Neural cell (in vitro differentiated cells): ENCODE results near the gene OLFML2B.

Experiments used
- CTCF ChIP-seq: fragments of 450-650 bp; IDR thresholded peaks from 2 replicates; pipeline ENCODE4 v1.5.1; 2014; ENCODE audit warnings: antibody characterized with exemption, mild to moderate bottlenecking, moderate library complexity; ENCODE audit not compliant: poor library complexity, severe bottlenecking
- EZH2 ChIP-seq: fragments of 200-600, 300-800 bp; shearing (Covaris generic), sonication (generic); IDR thresholded peaks from 2 replicates; pipeline ENCODE4 v1.6.1; 2014; ENCODE audit warnings: antibody characterized with exemption, low read length, borderline replicate concordance, mild to moderate bottlenecking; ENCODE audit not compliant: insufficient read depth, poor library complexity, severe bottlenecking
- MXI1 ChIP-seq: fragments of 450-650 bp; conservative IDR thresholded peaks from 2 replicates; pipeline ENCODE4 v1.6.1; 2014; ENCODE audit warnings: antibody characterized with exemption, mild to moderate bottlenecking; ENCODE audit not compliant: poor library complexity, severe bottlenecking
- POLR2AphosphoS5 ChIP-seq: IDR thresholded peaks from 2 replicates; pipeline ENCODE4 v1.6.1; 2012
- RAD21 ChIP-seq: fragments of 450-650 bp; conservative IDR thresholded peaks from 2 replicates; pipeline ENCODE4 v1.6.1; 2014; ENCODE audit warnings: antibody characterized with exemption, mild to moderate bottlenecking, moderate library complexity
- SMC3 ChIP-seq: fragments of 450-650 bp; conservative IDR thresholded peaks from 2 replicates; pipeline ENCODE4 v1.6.1; 2014; ENCODE audit warnings: antibody characterized with exemption, mild to moderate bottlenecking, moderate library complexity; ENCODE audit not compliant: poor library complexity
- TAF1 ChIP-seq: IDR thresholded peaks from 2 replicates; pipeline ENCODE4 v1.6.1; 2012; ENCODE audit warnings: low read depth

- TF ChIP-seq SMC3 = no peak
- TF ChIP-seq CTCF = no peak
- TF ChIP-seq POLR2AphosphoS5 = no peak
- TF ChIP-seq EZH2 = no peak
- TF ChIP-seq TAF1 = no peak
- no peak for TF ChIP-seq RAD21
- TF ChIP-seq MXI1 = no peak
Measured at GRCh38 chr1:161978011-161978790, 45.5 kb downstream of the OLFML2B start.
